ENCODE measurements around the gene ROGDI.

- TF ChIP-seq CTCF (conservative IDR thresholded peaks at IDR 0.05; ENCODE audit: low read length), result no peak
- no peak for TF ChIP-seq EZH2phosphoT487 (IDR thresholded peaks at IDR 0.05; ENCODE audit: borderline replicate concordance, low read depth, low read length)
Observed at GRCh38 chr16:4763791-4764190, 38.6 kb downstream of the ROGDI start.

Data from OCI-LY7 (cell line).